Gastrocnemius medialis (tissue), 4 donors: ENCODE measurements around the gene PAPPA.

Experiments
- CTCF ChIP-seq, 5 experiments: fragments of 450-650 bp in 3 of 5; fragments of 200-600 bp in 2 of 5; sonication (generic) in 2 of 5; IDR thresholded peaks in 4 of 5; conservative IDR thresholded peaks in 1 of 5; 1 replicate in 4 of 5; 2 replicates in 1 of 5; pipeline ENCODE4 v1.5.1; 2016 to 2019; ENCODE audit warnings: antibody characterized with exemption in 5 of 5, mild to moderate bottlenecking in 3 of 5, moderate library complexity in 3 of 5
- POLR2A ChIP-seq, 2 donors: fragments of 450-650 bp; IDR thresholded peaks; one replicate each; pipeline ENCODE4 v1.6.1; 2017; ENCODE audit warnings: antibody characterized with exemption in 2 of 2, mild to moderate bottlenecking in 2 of 2, moderate library complexity in 2 of 2

GRCh38 chr9:116422119-116422979, 268.8 kb downstream of the PAPPA start:
- TF ChIP-seq POLR2A (IDR thresholded peaks at IDR 0.05) (no peak), CTCF (IDR thresholded peaks at IDR 0.05 in 4 of 5, conservative IDR thresholded peaks at IDR 0.05 in 1 of 5) (no peak)
